ENCODE measurements around the gene PSMD5.

DNA sequence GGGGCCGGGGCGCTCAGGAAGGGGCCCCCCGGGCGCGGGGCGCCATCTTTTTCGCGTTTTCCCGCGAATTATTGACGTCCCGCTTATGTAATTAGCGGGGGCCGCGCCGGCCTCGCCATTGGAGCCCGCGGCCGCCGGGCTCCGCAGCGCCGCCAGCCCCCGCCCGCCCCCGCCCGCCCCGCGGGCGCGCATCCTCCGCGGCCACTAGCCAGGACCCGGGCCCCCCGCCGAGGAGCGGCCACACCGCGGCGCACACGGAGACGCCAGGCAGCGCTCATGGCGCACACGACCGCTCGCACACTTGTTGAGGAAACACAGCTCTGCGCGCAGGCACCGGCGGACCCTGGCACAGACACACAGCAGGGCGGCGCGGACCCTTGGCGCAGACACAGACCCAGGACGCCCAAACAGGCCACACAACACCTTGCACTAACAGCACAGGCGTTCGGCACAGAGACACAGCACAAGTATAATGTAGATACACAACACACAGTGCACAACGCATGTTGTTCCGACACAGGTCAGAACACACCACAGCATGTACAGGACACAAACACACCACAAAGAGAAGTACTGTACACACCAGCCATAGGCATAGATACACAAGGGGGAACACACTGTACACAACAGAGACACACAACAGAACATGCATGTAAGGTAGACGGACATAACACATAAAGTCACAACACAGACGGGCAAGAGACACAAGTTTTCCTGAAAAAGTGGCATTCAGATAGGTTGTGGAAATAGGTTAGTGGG, 34.7 kb upstream of the PSMD5 start:
- no peak for TF ChIP-seq CTCF (conservative IDR thresholded peaks at IDR 0.05; ENCODE audit: low read depth, low read length)
- no peak for TF ChIP-seq EZH2 (IDR thresholded peaks at IDR 0.05; ENCODE audit: borderline replicate concordance, low read depth, low read length, poor library complexity, severe bottlenecking)

Data from A673 (cell line).